ENCODE measurements around the gene WRNIP1. TPM values are rescaled to one million over a fixed set of nuclear protein-coding genes. Genes with fewer than 3 reads are reported as not detected.

The WRNIP1 gene
- total and polyA plus RNA-seq, 10 donors, result 31.4 to 47.7 (median 39.4) TPM

GRCh38 chr6:2830183-2830582 is 65.0 kb downstream of the WRNIP1 start:
- DNase-seq, result no peak
- H3K9me3 ChIP-seq, result no peaks in the 10 kb centered on the region
- TF ChIP-seq POLR2AphosphoS5 (IDR thresholded peaks at IDR 0.05) (no peak), CTCF (IDR thresholded peaks at IDR 0.05 in 8 of 11, conservative IDR thresholded peaks at IDR 0.05 in 3 of 11) (no peak), POLR2A (IDR thresholded peaks at IDR 0.05) (no peak)
- H3K4me3 ChIP-seq, result no peak overlapping the region
- intact Hi-C loops (cut with DNase I; ENCODE audit: low total_unique reads), result no loop called here
- H3K27ac ChIP-seq, result no peak overlapping the region
- H3K4me1 ChIP-seq, result peaks cover 0 to 30% (median 5%) of the 10 kb centered on the region in 6 donors
- H3K27me3 ChIP-seq (replicated peaks in 1 of 7), result no peaks in the 10 kb centered on the region
- WGBS, 5 donors, result 90 to 95% (median 93%) methylated on average over 3 of the region's 3 CpGs
- peaks cover 2 to 39% (median 24%) of the 10 kb centered on the region in 6 donors for H3K36me3 ChIP-seq

GRCh38 chr6:2831392-2831791 is 66.2 kb downstream of the WRNIP1 start:
- Histone ChIP-seq H3K9me3 (no peaks in the 10 kb centered on the region), H3K36me3 (peaks cover 12 to 51% (median 36%) of the 10 kb centered on the region in 6 donors), H3K4me3 (no peak overlapping the region), H3K4me1 (peaks cover 0 to 42% (median 9%) of the 10 kb centered on the region in 6 donors), H3K27ac (no peak overlapping the region), H3K27me3 (replicated peaks in 1 of 7) (no peaks in the 10 kb centered on the region)
- TF ChIP-seq CTCF (IDR thresholded peaks at IDR 0.05 in 8 of 11, conservative IDR thresholded peaks at IDR 0.05 in 3 of 11) (no peak), POLR2AphosphoS5 (IDR thresholded peaks at IDR 0.05) (no peak), POLR2A (IDR thresholded peaks at IDR 0.05) (no peak)
- intact Hi-C loops (cut with DNase I; ENCODE audit: low total_unique reads), result no loop called here
- WGBS, 5 donors, result 75 to 99% (median 87%) methylated on average over 2 of the region's 2 CpGs
- DNase-seq, result no peak

GRCh38 chr6:2834262-2834661 is 69.1 kb downstream of the WRNIP1 start:
- H3K4me1 ChIP-seq, result peaks cover 6 to 64% (median 29%) of the 10 kb centered on the region in 6 donors
- H3K9me3 ChIP-seq, result no peaks in the 10 kb centered on the region
- no peaks in the 10 kb centered on the region for H3K27me3 ChIP-seq (replicated peaks in 1 of 7)
- TF ChIP-seq CTCF (IDR thresholded peaks at IDR 0.05 in 8 of 11, conservative IDR thresholded peaks at IDR 0.05 in 3 of 11) (no peak), POLR2A (IDR thresholded peaks at IDR 0.05) (no peak), POLR2AphosphoS5 (IDR thresholded peaks at IDR 0.05) (no peak)
- no peak overlapping the region for H3K4me3 ChIP-seq
- intact Hi-C loops (cut with DNase I; ENCODE audit: low total_unique reads), result no loop called here
- no peak for DNase-seq
- peaks cover 12 to 80% (median 57%) of the 10 kb centered on the region in 6 donors for H3K36me3 ChIP-seq
- H3K27ac ChIP-seq, result no peak overlapping the region

Other genes starting within 250 kb of the WRNIP1 start
- 1 to 10 TPM in 4 of 7 donors, under 1 TPM in 3; 0.57 to 1.9 (median 1.2) TPM for gene MYLK4, start 14.5 kb upstream of the WRNIP1 start, total RNA-seq
- under 1 TPM; 0.21 to 0.76 (median 0.38) TPM for gene MYLK4, start 14.5 kb upstream of the WRNIP1 start, polyA plus RNA-seq
- 100 to 1,000 TPM in 5 of 7 donors, 10 to 100 TPM in 2; 71.2 to 194 (median 106) TPM for gene SERPINB1, start 76.5 kb downstream of the WRNIP1 start, total RNA-seq
- 10 to 100 TPM; 54.9 to 64.6 (median 55.0) TPM for gene SERPINB1, start 76.5 kb downstream of the WRNIP1 start, polyA plus RNA-seq
- gene SERPINB9, start 137.9 kb downstream of the WRNIP1 start, total RNA-seq, result 10 to 100 TPM; 43.0 to 75.7 (median 55.4) TPM
- gene SERPINB9, start 137.9 kb downstream of the WRNIP1 start, polyA plus RNA-seq, result 10 to 100 TPM; 16.2 to 22.4 (median 17.0) TPM
- 100 to 1,000 TPM; 145 to 222 (median 188) TPM for gene SERPINB6, start 206.2 kb downstream of the WRNIP1 start, total RNA-seq
- gene SERPINB6, start 206.2 kb downstream of the WRNIP1 start, polyA plus RNA-seq, result 100 to 1,000 TPM; 111 to 256 (median 193) TPM
- 10 to 100 TPM; 21.3 to 55.1 (median 37.2) TPM for gene NQO2, start 234.5 kb downstream of the WRNIP1 start, total RNA-seq
- gene NQO2, start 234.5 kb downstream of the WRNIP1 start, polyA plus RNA-seq, result 10 to 100 TPM; 16.3 to 26.0 (median 17.0) TPM

Measured in spleen (tissue), 11 donors.